IMR-90 (cell line): Measurements from ENCODE around the gene MEF2D. TPM values are rescaled to one million over a fixed set of nuclear protein-coding genes. Genes with fewer than 3 reads are reported as not detected.

Experiments used
- ATAC-seq: fragments of 200-7000 bp; cut with Tn5 transposase; 2 replicates; pipeline ENCODE4 v1.9.1; 2020; ENCODE audit warnings: low read depth, mild to moderate bottlenecking, moderate library complexity
- BruUV-seq: library from RNA; stranded (reverse); fragments of 400-500 nt; replicated peaks from 2 replicates; lab custom pipeline; 2021; lab: Mats Ljungman, UMichigan
- CTCF ChIA-PET: fragments of 300-600 bp; formaldehyde crosslinking; extraction: SDS; loops from one replicate; lab custom pipeline; 2021; ENCODE audit warnings: antibody characterized with exemption; lab: Yijun Ruan, JAX
- POLR2A ChIA-PET: fragments of 300-600 bp; sonication (Branson Sonifier 250); formaldehyde crosslinking; loops from one replicate; lab custom pipeline; 2022; ENCODE audit warnings: antibody characterized with exemption; ENCODE audit not compliant: unreplicated experiment; lab: Charles Lee
- DNase-seq: peaks from one replicate; pipeline ENCODE4 v3.0.0; 2013
- H2AFZ ChIP-seq: replicated peaks from 2 replicates; pipeline ENCODE3; 2013; ENCODE audit warnings: low read length, mild to moderate bottlenecking; ENCODE audit not compliant: poor library complexity
- H2AK5ac ChIP-seq: 2 replicates; pipeline ENCODE4 v1.6.1; 2013; ENCODE audit warnings: low read depth, low read length, inconsistent platforms
- H2AK9ac ChIP-seq: replicated peaks from 2 replicates; pipeline ENCODE3; 2013; ENCODE audit warnings: mild to moderate bottlenecking, low read depth, low read length, moderate library complexity; ENCODE audit not compliant: poor library complexity
- H2BK120ac ChIP-seq: 2 replicates; pipeline ENCODE4 v1.6.1; 2013; ENCODE audit warnings: low read depth, low read length, inconsistent platforms
- H2BK15ac ChIP-seq: 3 replicates; pipeline ENCODE4 v1.6.1; 2013; ENCODE audit warnings: low read depth, low read length, inconsistent platforms
- H2BK20ac ChIP-seq: 2 replicates; pipeline ENCODE4 v1.6.1; 2013; ENCODE audit warnings: low read depth, mild to moderate bottlenecking, inconsistent platforms, low read length, moderate library complexity
- H2BK5ac ChIP-seq: 2 replicates; pipeline ENCODE4 v1.6.1; 2013; ENCODE audit warnings: mild to moderate bottlenecking, low read depth, low read length, inconsistent platforms; ENCODE audit not compliant: poor library complexity, severe bottlenecking
- H3K14ac ChIP-seq: replicated peaks from 2 replicates; pipeline ENCODE4 v1.6.1; 2013; ENCODE audit warnings: low read depth, low read length, inconsistent platforms
- H3K18ac ChIP-seq: 2 replicates; pipeline ENCODE4 v1.6.1; 2013; ENCODE audit warnings: low read depth, low read length, control low read depth
- H3K23ac ChIP-seq: 2 replicates; pipeline ENCODE4 v1.6.1; 2013; ENCODE audit warnings: low read depth, low read length, inconsistent platforms
- H3K27ac ChIP-seq: 2 replicates; pipeline ENCODE4 v1.5.1; 2013; ENCODE audit warnings: mild to moderate bottlenecking, control low read depth, low read length; ENCODE audit not compliant: insufficient read depth
- H3K27me3 ChIP-seq: 2 replicates; pipeline ENCODE4 v1.6.1; 2013; ENCODE audit warnings: low read length; ENCODE audit not compliant: control insufficient read depth, insufficient read depth
- H3K36me3 ChIP-seq: 2 replicates; pipeline ENCODE4 v1.6.1; 2013; ENCODE audit warnings: low read length, mixed read lengths; ENCODE audit not compliant: control insufficient read depth, insufficient read depth
- H3K4ac ChIP-seq: 2 replicates; pipeline ENCODE4 v1.6.1; 2013; ENCODE audit warnings: low read depth, low read length, inconsistent platforms
- H3K4me1 ChIP-seq: 2 replicates; pipeline ENCODE4 v1.6.1; 2013; ENCODE audit warnings: low read length, mixed read lengths; ENCODE audit not compliant: control insufficient read depth, insufficient read depth
- H3K4me2 ChIP-seq: 2 replicates; pipeline ENCODE4 v1.6.1; 2013; ENCODE audit warnings: low read depth, mild to moderate bottlenecking, control low read depth, low read length, moderate library complexity
- H3K4me3 ChIP-seq: 2 replicates; pipeline ENCODE4 v1.5.1; 2013; ENCODE audit warnings: low read depth, mild to moderate bottlenecking, control low read depth, low read length, moderate library complexity; ENCODE audit not compliant: insufficient read depth
- H3K56ac ChIP-seq: 2 replicates; pipeline ENCODE4 v1.6.1; 2013; ENCODE audit warnings: low read length, inconsistent platforms; ENCODE audit not compliant: insufficient read depth; ENCODE audit errors: extremely low read depth
- H3K79me1 ChIP-seq, 2 experiments: 2 replicates each; pipeline ENCODE4 v1.6.1; 2013; ENCODE audit warnings: low read length in 2 of 2, inconsistent platforms in 1 of 2, low read depth in 1 of 2
- H3K9ac ChIP-seq: 2 replicates; pipeline ENCODE4 v1.6.1; 2013; ENCODE audit warnings: low read depth, low read length, control low read depth
- H3K9me1 ChIP-seq: 2 replicates; pipeline ENCODE4 v1.6.1; 2013; ENCODE audit warnings: low read length, inconsistent platforms; ENCODE audit not compliant: insufficient read depth
- H3K9me3 ChIP-seq: 2 replicates; pipeline ENCODE4 v1.6.1; 2013; ENCODE audit warnings: low read length; ENCODE audit not compliant: control insufficient read depth, insufficient read depth
- H4K20me1 ChIP-seq: 2 replicates; pipeline ENCODE4 v1.6.1; 2013; ENCODE audit warnings: low read length, inconsistent platforms; ENCODE audit not compliant: insufficient read depth
- H4K5ac ChIP-seq: 2 replicates; pipeline ENCODE4 v1.6.1; 2013; ENCODE audit warnings: mild to moderate bottlenecking, low read depth, low read length, control low read depth
- H4K8ac ChIP-seq, 2 experiments: 2 replicates each; pipeline ENCODE4 v1.6.1; 2013; ENCODE audit warnings: low read depth in 2 of 2, low read length in 2 of 2, control low read depth in 1 of 2, inconsistent platforms in 1 of 2
- H4K91ac ChIP-seq: 2 replicates; pipeline ENCODE4 v1.6.1; 2013; ENCODE audit warnings: low read depth, low read length, inconsistent platforms; ENCODE audit not compliant: insufficient read depth
- BHLHE40 ChIP-seq: fragments of 150-350 bp; IDR thresholded peaks from 2 replicates; pipeline ENCODE4 v1.6.1; 2016; ENCODE audit warnings: mild to moderate bottlenecking, low read depth, low read length
- CEBPB ChIP-seq: IDR thresholded peaks from 2 replicates; pipeline ENCODE4 v1.6.1; 2012; ENCODE audit warnings: low read depth, low read length, improper control_type of control experiment
- FOS ChIP-seq: fragments of 150-350 bp; IDR thresholded peaks from 2 replicates; pipeline ENCODE4 v1.6.1; 2016; ENCODE audit warnings: low read depth, low read length
- MAFK ChIP-seq: IDR thresholded peaks from 2 replicates; pipeline ENCODE4 v1.6.1; 2012; ENCODE audit warnings: low read depth, low read length, improper control_type of control experiment
- MXI1 ChIP-seq: IDR thresholded peaks from 2 replicates; pipeline ENCODE4 v1.6.1; 2012; ENCODE audit warnings: low read depth, mild to moderate bottlenecking, low read length, moderate library complexity, borderline replicate concordance
- NFE2L2 ChIP-seq: fragments of 150-350 bp; IDR thresholded peaks from 2 replicates; pipeline ENCODE4 v1.6.1; 2016; ENCODE audit warnings: low read depth, mild to moderate bottlenecking, low read length
- POLR2A ChIP-seq: IDR thresholded peaks from 2 replicates; pipeline ENCODE4 v1.6.1; 2012; ENCODE audit warnings: mild to moderate bottlenecking, low read depth, low read length
- RAD21 ChIP-seq: IDR thresholded peaks from 2 replicates; pipeline ENCODE4 v1.6.1; 2012; ENCODE audit warnings: low read length, improper control_type of control experiment
- SMC3 ChIP-seq: fragments of 150-350 bp; IDR thresholded peaks from 2 replicates; pipeline ENCODE4 v1.6.1; 2016; ENCODE audit warnings: low read depth, mild to moderate bottlenecking, antibody characterized with exemption, low read length, moderate library complexity
- WGBS, 2 experiments: methylation state at CpG; one replicate each; pipeline versions ENCODE4 v1.1.5 to v1.1.7; 2013; ENCODE audit warnings: missing lambda C conversion rate in 2 of 2; ENCODE audit not compliant: insufficient read length in 1 of 2; ENCODE audit errors: extremely low coverage in 2 of 2; 5-methylcytosine and 5-hydroxymethylcytosine counted together
- dilution Hi-C: fragments of 300-500 bp; cut with HindIII; formaldehyde crosslinking; loops from one replicate; pipeline ENCODE4 v1.14.3; 2018; ENCODE audit warnings: low sequenced_read_pairs; ENCODE audit not compliant: unreplicated experiment
- in situ Hi-C: fragments of 300-500 bp; cut with MboI; formaldehyde crosslinking; loops from 3 replicates; pipeline ENCODE4 v1.14.3; 2019; ENCODE audit warnings: low sequenced_read_pairs, inconsistent platforms, mixed read lengths
- intact Hi-C: fragments of 100-400 bp; cut with micrococcal nuclease; formaldehyde crosslinking; loops from 2 replicates; pipeline ENCODE4 v1.10.0; 2022
- polyA plus RNA-seq, 3 experiments: library from polyadenylated mRNA; depleted of rRNA; stranded (reverse); fragments of >200 nt; gene quantifications; 2 replicates each; pipeline ENCODE4 v1.2.3, GENCODE V29; 2012; ENCODE audit warnings: low replicate concordance in 1 of 3
- total RNA-seq: library from RNA; depleted of rRNA; stranded (reverse); fragments of >200 nt; gene quantifications from 2 replicates; pipeline ENCODE4 v1.2.3, GENCODE V29; 2012
- TF ChIP-seq, protein P1 (sequence below): fragments of 150-350 bp; IDR thresholded peaks from 2 replicates; pipeline ENCODE4 v1.6.1; 2016; ENCODE audit warnings: low read depth, mild to moderate bottlenecking, low read length, moderate library complexity, borderline replicate concordance

The MEF2D gene
- total and polyA plus RNA-seq, 2 of the 4 experiments (the other 2 are of a cell fraction): 2.9 to 20.0 TPM

DNA sequence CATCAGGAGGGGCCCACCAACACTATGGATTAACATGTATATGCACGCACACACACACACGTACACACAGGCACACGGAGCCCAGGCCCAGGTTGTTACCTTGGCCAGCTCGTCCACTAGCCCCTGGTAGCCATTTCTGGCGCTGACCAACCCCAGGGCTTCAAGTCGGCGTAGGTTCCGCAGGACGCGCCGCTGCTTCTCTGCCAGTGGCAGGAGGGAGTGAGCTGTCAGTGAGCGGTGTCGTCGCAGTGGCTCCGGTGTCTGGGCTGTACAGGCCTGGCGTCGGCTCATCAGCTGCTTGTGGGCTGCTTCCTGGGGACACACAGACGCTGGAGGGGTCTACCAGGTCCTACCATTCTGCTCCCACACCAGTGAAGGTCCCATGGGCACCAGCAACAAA, 29.4 kb upstream of the MEF2D start:
- Histone ChIP-seq H3K9me3 (no peaks in the 10 kb centered on the region), H4K91ac (no peak overlapping the region), H4K20me1 (no peaks in the 10 kb centered on the region), H3K14ac (no peak overlapping the region), H3K4me3 (no peak overlapping the region), H2AK9ac (no peak overlapping the region), H3K36me3 (peaks cover 24% of the 10 kb centered on the region), H3K79me1 (0 out of 4 replicates have a peak, but pooled peaks cover 0 to 3% of the 10 kb centered on the region in 2 experiments), H4K5ac (no peak overlapping the region), H3K4me1 (no peaks in the 10 kb centered on the region), H2BK15ac (no peak overlapping the region), H2BK5ac (no peak overlapping the region), H2BK20ac (no peak overlapping the region), H2AK5ac (no peak overlapping the region), H3K27ac (no peak overlapping the region), H2AFZ (no peak overlapping the region), H3K4me2 (no peak overlapping the region), H4K8ac (no peak overlapping the region), H3K4ac (no peak overlapping the region), H3K23ac (no peak overlapping the region), H3K18ac (no peak overlapping the region), H3K9ac (no peak overlapping the region), H3K9me1 (0 out of 2 replicates have a peak, but pooled peaks cover 3% of the 10 kb centered on the region), H3K27me3 (no peaks in the 10 kb centered on the region), H3K56ac (no peak overlapping the region), H2BK120ac (no peak overlapping the region)
- dilution Hi-C loops (no loop called here), intact Hi-C loops (no loop called here), in situ Hi-C loops (no loop called here)
- DNase-seq (no peak), ATAC-seq (no peak)
- TF ChIP-seq CEBPB (no peak), MXI1 (no peak), FOS (no peak), MAFK (no peak), POLR2A (no peak), NFE2L2 (no peak), SMC3 (no peak), BHLHE40 (no peak), RAD21 (no peak)
- TF ChIP-seq, protein P1, sequence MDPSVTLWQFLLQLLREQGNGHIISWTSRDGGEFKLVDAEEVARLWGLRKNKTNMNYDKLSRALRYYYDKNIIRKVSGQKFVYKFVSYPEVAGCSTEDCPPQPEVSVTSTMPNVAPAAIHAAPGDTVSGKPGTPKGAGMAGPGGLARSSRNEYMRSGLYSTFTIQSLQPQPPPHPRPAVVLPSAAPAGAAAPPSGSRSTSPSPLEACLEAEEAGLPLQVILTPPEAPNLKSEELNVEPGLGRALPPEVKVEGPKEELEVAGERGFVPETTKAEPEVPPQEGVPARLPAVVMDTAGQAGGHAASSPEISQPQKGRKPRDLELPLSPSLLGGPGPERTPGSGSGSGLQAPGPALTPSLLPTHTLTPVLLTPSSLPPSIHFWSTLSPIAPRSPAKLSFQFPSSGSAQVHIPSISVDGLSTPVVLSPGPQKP: no peak
- POLR2A ChIA-PET: no interaction called here
- no TSS peak for BruUV-seq
- CTCF ChIA-PET: no interaction called here
- 98% methylated on average over 10 of the region's 18 CpGs; no CpG with 5 or more reads in 1 of the 2 experiments for WGBS, 2 experiments
